GM23338 (cell line): Measurements from ENCODE around the gene JAG2. TPM values are rescaled to one million over a fixed set of nuclear protein-coding genes. Genes with fewer than 3 reads are reported as not detected.

Experiments used
- ATAC-seq: fragments of 200-7000 bp; cut with Tn5 transposase; 3 replicates; pipeline ENCODE4 v1.9.1; 2020
- DNase-seq: peaks from one replicate; pipeline ENCODE4 v3.0.0-alpha.2; 2015; ENCODE audit warnings: low spot score
- H2AFZ ChIP-seq: fragments of 200-600 bp; sonication (generic); 2 replicates; pipeline ENCODE4 v1.8.0; 2016; ENCODE audit warnings: antibody characterized with exemption, mild to moderate bottlenecking, moderate library complexity
- H3F3A ChIP-seq: fragments of 200-600 bp; sonication (generic); replicated peaks from 2 replicates; pipeline ENCODE4 v1.8.0; 2017; ENCODE audit warnings: antibody characterized with exemption, mixed run types, low read depth
- H3K27ac ChIP-seq: fragments of 200-600 bp; sonication (generic); 2 replicates; pipeline ENCODE4 v1.6.1; 2016; ENCODE audit warnings: low read depth
- H3K27me3 ChIP-seq: fragments of 200-600 bp; sonication (generic); 2 replicates; pipeline ENCODE4 v1.8.0; 2016; ENCODE audit warnings: mild to moderate bottlenecking, mixed run types, moderate library complexity; ENCODE audit not compliant: insufficient read depth
- H3K36me3 ChIP-seq: fragments of 200-600 bp; sonication (generic); 2 replicates; pipeline ENCODE4 v1.8.0; 2016; ENCODE audit warnings: mild to moderate bottlenecking; ENCODE audit not compliant: insufficient read depth
- H3K4me1 ChIP-seq: fragments of 200-600 bp; sonication (generic); 2 replicates; pipeline ENCODE4 v1.8.0; 2016; ENCODE audit warnings: mild to moderate bottlenecking, moderate library complexity; ENCODE audit not compliant: insufficient read depth
- H3K4me2 ChIP-seq: fragments of 200-600 bp; sonication (generic); 2 replicates; pipeline ENCODE4 v1.7.1; 2017; ENCODE audit warnings: mixed run types
- H3K4me3 ChIP-seq: fragments of 200-600 bp; sonication (generic); 2 replicates; pipeline ENCODE4 v1.6.1; 2016; ENCODE audit warnings: mixed run types
- H3K79me2 ChIP-seq: fragments of 200-600 bp; sonication (generic); replicated peaks from 2 replicates; pipeline ENCODE4 v1.8.0; 2017; ENCODE audit warnings: mild to moderate bottlenecking; ENCODE audit not compliant: insufficient read depth
- H3K9me2 ChIP-seq: fragments of 200-600 bp; sonication (generic); 2 replicates; pipeline ENCODE4 v1.8.0; 2017; ENCODE audit not compliant: insufficient read depth
- H4K20me1 ChIP-seq: fragments of 200-600 bp; sonication (generic); replicated peaks from 2 replicates; pipeline ENCODE4 v1.8.0; 2017; ENCODE audit warnings: mild to moderate bottlenecking; ENCODE audit not compliant: insufficient read depth
- H3K27ac Mint-ChIP-seq: 2 replicates; pipeline ENCODE4 v1.8.0; 2020; ENCODE audit warnings: inconsistent platforms, mild to moderate bottlenecking, moderate library complexity, mixed read lengths
- H3K27me3 Mint-ChIP-seq: 3 replicates; pipeline ENCODE4 v1.8.0; 2022; ENCODE audit warnings: low read depth, mild to moderate bottlenecking, moderate library complexity, mixed read lengths, inconsistent platforms; ENCODE audit not compliant: insufficient read depth, poor library complexity
- H3K36me3 Mint-ChIP-seq: 3 replicates; pipeline ENCODE4 v1.8.0; 2021; ENCODE audit warnings: low read depth, mild to moderate bottlenecking, inconsistent platforms, moderate library complexity, mixed read lengths
- H3K4me1 Mint-ChIP-seq: 3 replicates; pipeline ENCODE4 v1.8.0; 2020; ENCODE audit warnings: mild to moderate bottlenecking, inconsistent platforms, mixed read lengths
- H3K4me3 Mint-ChIP-seq: 3 replicates; pipeline ENCODE4 v1.8.0; 2021; ENCODE audit warnings: moderate library complexity, mild to moderate bottlenecking, inconsistent platforms, mixed read lengths
- H3K9me3 Mint-ChIP-seq: 3 replicates; pipeline ENCODE4 v1.8.0; 2020; ENCODE audit warnings: moderate library complexity, mild to moderate bottlenecking, inconsistent platforms, mixed read lengths
- CREB1 ChIP-seq: fragments of 250-450 bp; sonication (Bioruptor Pico); IDR thresholded peaks from 2 replicates; pipeline ENCODE4 v1.5.0; 2020; ENCODE audit warnings: low read depth, mild to moderate bottlenecking, moderate library complexity
- EZH2 ChIP-seq: fragments of 200-600 bp; sonication (generic); IDR thresholded peaks from one replicate; pipeline ENCODE4 v1.8.0; 2017; ENCODE audit warnings: antibody characterized with exemption, mild to moderate bottlenecking, low read depth; ENCODE audit not compliant: unreplicated experiment
- EZH2phosphoT487 ChIP-seq: fragments of 200-600 bp; sonication (generic); IDR thresholded peaks from one replicate; pipeline ENCODE4 v1.8.1; 2018; ENCODE audit warnings: antibody characterized with exemption; ENCODE audit not compliant: unreplicated experiment
- JUNB ChIP-seq: IDR thresholded peaks from one replicate; pipeline ENCODE4 v1.6.1; 2016; ENCODE audit warnings: antibody characterized with exemption; ENCODE audit not compliant: unreplicated experiment
- POLR2AphosphoS5 ChIP-seq: IDR thresholded peaks from 2 replicates; pipeline ENCODE4 v1.6.1; 2016; ENCODE audit warnings: antibody characterized with exemption, low read depth
- STAT1 ChIP-seq: IDR thresholded peaks from one replicate; pipeline ENCODE4 v1.6.1; 2016; ENCODE audit warnings: antibody characterized with exemption; ENCODE audit not compliant: unreplicated experiment
- ZNF331 ChIP-seq: fragments of 250-450 bp; sonication (Bioruptor Pico); IDR thresholded peaks from 2 replicates; pipeline ENCODE4 v1.5.0; 2020; ENCODE audit warnings: low read depth, mild to moderate bottlenecking, moderate library complexity
- polyA plus RNA-seq: library from polyadenylated mRNA; unstranded; fragments of >200 nt; fragmentation: Nextera tagmentation; extraction: Ambion mirVana; gene quantifications from 2 replicates; pipeline ENCODE4 v1.2.1, GENCODE V29; 2016
- total RNA-seq: library from RNA; depleted of rRNA; stranded (reverse); fragments of >200 nt; shearing (Covaris generic); gene quantifications from 2 replicates; pipeline ENCODE4 v1.2.3, GENCODE V29; 2014
- TF ChIP-seq, protein P1 (sequence below): fragments of 250-450 bp; sonication (Bioruptor Pico); IDR thresholded peaks from 2 replicates; pipeline ENCODE4 v1.5.0; 2020; ENCODE audit warnings: mild to moderate bottlenecking, moderate library complexity
- TF ChIP-seq, protein P2 (sequence below): IDR thresholded peaks from one replicate; pipeline ENCODE4 v1.6.1; 2018; ENCODE audit warnings: antibody characterized with exemption; ENCODE audit not compliant: unreplicated experiment

The JAG2 gene
- total and polyA plus RNA-seq, 2 experiments from 2014 or later, result 1.9 to 10.3 TPM

DNA sequence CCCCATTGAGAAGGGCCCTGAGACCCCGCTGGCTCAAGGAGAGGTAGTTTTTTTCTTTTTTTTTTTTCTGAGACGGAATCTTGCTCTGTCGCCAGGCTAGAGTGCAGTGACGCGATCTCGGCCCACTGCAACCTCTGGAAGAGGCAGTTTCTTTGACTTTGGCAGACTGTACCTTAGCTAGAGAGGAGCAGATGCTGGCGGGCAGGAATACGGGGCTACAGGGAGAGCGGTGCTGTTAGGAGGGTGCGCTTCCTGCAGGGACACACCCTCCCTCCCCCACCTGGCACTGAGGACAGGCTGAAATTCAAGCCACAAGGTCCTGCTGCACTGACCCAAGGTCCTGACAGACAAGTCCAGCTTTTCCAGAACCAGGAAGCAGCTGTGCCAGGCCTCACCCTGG lies 44.8 kb upstream of the JAG2 start (continued):
- TF ChIP-seq, protein P1, sequence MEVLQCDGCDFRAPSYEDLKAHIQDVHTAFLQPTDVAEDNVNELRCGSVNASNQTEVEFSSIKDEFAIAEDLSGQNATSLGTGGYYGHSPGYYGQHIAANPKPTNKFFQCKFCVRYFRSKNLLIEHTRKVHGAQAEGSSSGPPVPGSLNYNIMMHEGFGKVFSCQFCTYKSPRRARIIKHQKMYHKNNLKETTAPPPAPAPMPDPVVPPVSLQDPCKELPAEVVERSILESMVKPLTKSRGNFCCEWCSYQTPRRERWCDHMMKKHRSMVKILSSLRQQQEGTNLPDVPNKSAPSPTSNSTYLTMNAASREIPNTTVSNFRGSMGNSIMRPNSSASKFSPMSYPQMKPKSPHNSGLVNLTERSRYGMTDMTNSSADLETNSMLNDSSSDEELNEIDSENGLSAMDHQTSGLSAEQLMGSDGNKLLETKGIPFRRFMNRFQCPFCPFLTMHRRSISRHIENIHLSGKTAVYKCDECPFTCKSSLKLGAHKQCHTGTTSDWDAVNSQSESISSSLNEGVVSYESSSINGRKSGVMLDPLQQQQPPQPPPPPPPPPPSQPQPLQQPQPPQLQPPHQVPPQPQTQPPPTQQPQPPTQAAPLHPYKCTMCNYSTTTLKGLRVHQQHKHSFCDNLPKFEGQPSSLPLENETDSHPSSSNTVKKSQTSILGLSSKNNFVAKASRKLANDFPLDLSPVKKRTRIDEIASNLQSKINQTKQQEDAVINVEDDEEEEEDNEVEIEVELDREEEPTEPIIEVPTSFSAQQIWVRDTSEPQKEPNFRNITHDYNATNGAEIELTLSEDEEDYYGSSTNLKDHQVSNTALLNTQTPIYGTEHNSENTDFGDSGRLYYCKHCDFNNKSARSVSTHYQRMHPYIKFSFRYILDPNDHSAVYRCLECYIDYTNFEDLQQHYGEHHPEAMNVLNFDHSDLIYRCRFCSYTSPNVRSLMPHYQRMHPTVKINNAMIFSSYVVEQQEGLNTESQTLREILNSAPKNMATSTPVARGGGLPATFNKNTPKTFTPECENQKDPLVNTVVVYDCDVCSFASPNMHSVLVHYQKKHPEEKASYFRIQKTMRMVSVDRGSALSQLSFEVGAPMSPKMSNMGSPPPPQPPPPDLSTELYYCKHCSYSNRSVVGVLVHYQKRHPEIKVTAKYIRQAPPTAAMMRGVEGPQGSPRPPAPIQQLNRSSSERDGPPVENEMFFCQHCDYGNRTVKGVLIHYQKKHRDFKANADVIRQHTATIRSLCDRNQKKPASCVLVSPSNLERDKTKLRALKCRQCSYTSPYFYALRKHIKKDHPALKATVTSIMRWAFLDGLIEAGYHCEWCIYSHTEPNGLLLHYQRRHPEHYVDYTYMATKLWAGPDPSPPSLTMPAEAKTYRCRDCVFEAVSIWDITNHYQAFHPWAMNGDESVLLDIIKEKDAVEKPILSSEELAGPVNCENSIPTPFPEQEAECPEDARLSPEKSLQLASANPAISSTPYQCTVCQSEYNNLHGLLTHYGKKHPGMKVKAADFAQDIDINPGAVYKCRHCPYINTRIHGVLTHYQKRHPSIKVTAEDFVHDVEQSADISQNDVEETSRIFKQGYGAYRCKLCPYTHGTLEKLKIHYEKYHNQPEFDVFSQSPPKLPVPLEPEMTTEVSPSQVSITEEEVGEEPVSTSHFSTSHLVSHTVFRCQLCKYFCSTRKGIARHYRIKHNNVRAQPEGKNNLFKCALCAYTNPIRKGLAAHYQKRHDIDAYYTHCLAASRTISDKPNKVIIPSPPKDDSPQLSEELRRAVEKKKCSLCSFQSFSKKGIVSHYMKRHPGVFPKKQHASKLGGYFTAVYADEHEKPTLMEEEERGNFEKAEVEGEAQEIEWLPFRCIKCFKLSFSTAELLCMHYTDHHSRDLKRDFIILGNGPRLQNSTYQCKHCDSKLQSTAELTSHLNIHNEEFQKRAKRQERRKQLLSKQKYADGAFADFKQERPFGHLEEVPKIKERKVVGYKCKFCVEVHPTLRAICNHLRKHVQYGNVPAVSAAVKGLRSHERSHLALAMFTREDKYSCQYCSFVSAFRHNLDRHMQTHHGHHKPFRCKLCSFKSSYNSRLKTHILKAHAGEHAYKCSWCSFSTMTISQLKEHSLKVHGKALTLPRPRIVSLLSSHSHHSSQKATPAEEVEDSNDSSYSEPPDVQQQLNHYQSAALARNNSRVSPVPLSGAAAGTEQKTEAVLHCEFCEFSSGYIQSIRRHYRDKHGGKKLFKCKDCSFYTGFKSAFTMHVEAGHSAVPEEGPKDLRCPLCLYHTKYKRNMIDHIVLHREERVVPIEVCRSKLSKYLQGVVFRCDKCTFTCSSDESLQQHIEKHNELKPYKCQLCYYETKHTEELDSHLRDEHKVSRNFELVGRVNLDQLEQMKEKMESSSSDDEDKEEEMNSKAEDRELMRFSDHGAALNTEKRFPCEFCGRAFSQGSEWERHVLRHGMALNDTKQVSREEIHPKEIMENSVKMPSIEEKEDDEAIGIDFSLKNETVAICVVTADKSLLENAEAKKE, result no peak
- no peak for TF ChIP-seq JUNB
- TF ChIP-seq EZH2phosphoT487, result no peak
- TF ChIP-seq CREB1 (CRISPR knock-in tag), result no peak

GRCh38 chr14:105212541-105213300 lies 44.1 kb upstream of the JAG2 start:
- Mint-ChIP-seq H3K36me3 (no peaks in the 10 kb centered on the region), H3K4me3 (no peak overlapping the region), H3K27me3 (peaks cover 11% of the 10 kb centered on the region), H3K9me3 (no peaks in the 10 kb centered on the region; the same call in 2 of the 3 replicates), H3K27ac (no peak overlapping the region; the same call in 1 of the 2 replicates), H3K4me1 (no peaks in the 10 kb centered on the region)
- no peaks in the 10 kb centered on the region for H3K4me1 ChIP-seq
- H3F3A ChIP-seq, result no peaks in the 10 kb centered on the region
- ATAC-seq (no peak), DNase-seq (no peak)
- no peaks in the 10 kb centered on the region for H3K36me3 ChIP-seq
- H4K20me1 ChIP-seq, result no peaks in the 10 kb centered on the region; the same call in 1 of the 2 replicates
- H3K4me2 ChIP-seq, result no peak overlapping the region
- H2AFZ ChIP-seq, result no peak overlapping the region
- H3K4me3 ChIP-seq, result no peak overlapping the region
- no peaks in the 10 kb centered on the region for H3K79me2 ChIP-seq
- no peaks in the 10 kb centered on the region for H3K27me3 ChIP-seq
- H3K27ac ChIP-seq, result no peak overlapping the region
- no peaks in the 10 kb centered on the region for H3K9me2 ChIP-seq
- TF ChIP-seq STAT1 (no peak), ZNF331 (no peak), CREB1 (CRISPR knock-in tag) (no peak), JUNB (no peak), POLR2AphosphoS5 (no peak), EZH2 (no peak), EZH2phosphoT487 (no peak)
- TF ChIP-seq, protein P2, sequence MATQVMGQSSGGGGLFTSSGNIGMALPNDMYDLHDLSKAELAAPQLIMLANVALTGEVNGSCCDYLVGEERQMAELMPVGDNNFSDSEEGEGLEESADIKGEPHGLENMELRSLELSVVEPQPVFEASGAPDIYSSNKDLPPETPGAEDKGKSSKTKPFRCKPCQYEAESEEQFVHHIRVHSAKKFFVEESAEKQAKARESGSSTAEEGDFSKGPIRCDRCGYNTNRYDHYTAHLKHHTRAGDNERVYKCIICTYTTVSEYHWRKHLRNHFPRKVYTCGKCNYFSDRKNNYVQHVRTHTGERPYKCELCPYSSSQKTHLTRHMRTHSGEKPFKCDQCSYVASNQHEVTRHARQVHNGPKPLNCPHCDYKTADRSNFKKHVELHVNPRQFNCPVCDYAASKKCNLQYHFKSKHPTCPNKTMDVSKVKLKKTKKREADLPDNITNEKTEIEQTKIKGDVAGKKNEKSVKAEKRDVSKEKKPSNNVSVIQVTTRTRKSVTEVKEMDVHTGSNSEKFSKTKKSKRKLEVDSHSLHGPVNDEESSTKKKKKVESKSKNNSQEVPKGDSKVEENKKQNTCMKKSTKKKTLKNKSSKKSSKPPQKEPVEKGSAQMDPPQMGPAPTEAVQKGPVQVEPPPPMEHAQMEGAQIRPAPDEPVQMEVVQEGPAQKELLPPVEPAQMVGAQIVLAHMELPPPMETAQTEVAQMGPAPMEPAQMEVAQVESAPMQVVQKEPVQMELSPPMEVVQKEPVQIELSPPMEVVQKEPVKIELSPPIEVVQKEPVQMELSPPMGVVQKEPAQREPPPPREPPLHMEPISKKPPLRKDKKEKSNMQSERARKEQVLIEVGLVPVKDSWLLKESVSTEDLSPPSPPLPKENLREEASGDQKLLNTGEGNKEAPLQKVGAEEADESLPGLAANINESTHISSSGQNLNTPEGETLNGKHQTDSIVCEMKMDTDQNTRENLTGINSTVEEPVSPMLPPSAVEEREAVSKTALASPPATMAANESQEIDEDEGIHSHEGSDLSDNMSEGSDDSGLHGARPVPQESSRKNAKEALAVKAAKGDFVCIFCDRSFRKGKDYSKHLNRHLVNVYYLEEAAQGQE, result no peak
